Measurements from ENCODE around the gene PCDHGB2. TPM values are rescaled to one million over a fixed set of nuclear protein-coding genes. Genes with fewer than 3 reads are reported as not detected.

PCDHGB2 gene
- polyA plus RNA-seq, 3 donors, result 0.01 TPM; not detected in 2

GRCh38 chr5:141363952-141364660 lies 4.3 kb downstream of the PCDHGB2 start, which contains the start of gene PCDHGA5:
PCDHGA5 (plus strand) TSS chr5:141364162; CDS start chr5:141364331, 169 bp downstream.
- Histone ChIP-seq H2AFZ (ENCODE audit: insufficient read depth, low read depth, low read length, poor library complexity, severe bottlenecking) (no peak within 1 kb of the TSS), H3K4me1 (ENCODE audit: control insufficient read depth in 1 of 2, insufficient read depth in 2 of 2, low read length in 2 of 2) (no peaks in the 10 kb centered on the region), H3K36me3 (replicated peaks in 1 of 2; ENCODE audit: control insufficient read depth in 1 of 2, insufficient read depth in 2 of 2, low read length in 2 of 2) (no peaks in the 10 kb centered on the region), H3K27me3 (ENCODE audit: control insufficient read depth in 2 of 2, insufficient read depth in 2 of 2, low read length in 2 of 2) (peaks cover 53 to 94% of the 10 kb centered on the region in 2 donors), H3K4me2 (replicated peaks; ENCODE audit: extremely low read depth, low read length, poor library complexity, severe bottlenecking) (no peak within 1 kb of the TSS), H3K27ac (ENCODE audit: low read depth in 1 of 2, low read length in 2 of 2) (no peak within 1 kb of the TSS), H3K4me3 (replicated peaks in 1 of 3; ENCODE audit: low read depth in 2 of 3, low read length in 3 of 3) (no peak within 1 kb of the TSS), H3K9me3 (replicated peaks in 1 of 2; ENCODE audit: control insufficient read depth in 1 of 2, insufficient read depth in 1 of 2, low read length in 2 of 2) (peaks cover 55 to 72% of the 10 kb centered on the region in 2 donors), H3K79me2 (ENCODE audit: insufficient read depth, low read length) (no peaks in the 10 kb centered on the region), H4K20me1 (ENCODE audit: insufficient read depth, low read length) (no peaks in the 10 kb centered on the region), H3K9ac (ENCODE audit: insufficient read depth, low read length, poor library complexity, severe bottlenecking) (no peak within 1 kb of the TSS)
- intact Hi-C loops (cut with micrococcal nuclease), result no loop called here
- H3K4me3 Mint-ChIP-seq, result peak within 1 kb of the TSS in 1 of 2 donors; percentile 71
- H3K27ac Mint-ChIP-seq, result no peak within 1 kb of the TSS
- H3K4me1 Mint-ChIP-seq, result peaks cover 2% of the 10 kb centered on the region
- 29% methylated on average over 31 of the region's 34 CpGs for WGBS (ENCODE audit: insufficient coverage)
- H3K27me3 Mint-ChIP-seq (ENCODE audit: low read depth in 3 of 3), result peaks cover 70 to 77% (median 72%) of the 10 kb centered on the region in 3 donors
- peaks cover 43 to 80% (median 72%) of the 10 kb centered on the region in 7 donors for H3K9me3 Mint-ChIP-seq
- DNase-seq, result no peak
- H3K36me3 Mint-ChIP-seq, result peaks cover 16 to 20% of the 10 kb centered on the region in 2 donors
- TF ChIP-seq CTCF (IDR thresholded peaks at IDR 0.05), result no peak

- Mint-ChIP-seq H3K9me3 (peaks cover 41 to 79% (median 70%) of the 10 kb centered on the region in 7 donors), H3K27ac (no peak overlapping the region), H3K4me1 (peaks cover 8% of the 10 kb centered on the region), H3K4me3 (peak overlapping the region in 1 of 2 donors; percentile 71), H3K36me3 (peaks cover 11 to 14% of the 10 kb centered on the region in 2 donors), H3K27me3 (ENCODE audit: low read depth in 3 of 3) (peaks cover 70 to 80% (median 78%) of the 10 kb centered on the region in 3 donors)
- Histone ChIP-seq H2AFZ (ENCODE audit: insufficient read depth, low read depth, low read length, poor library complexity, severe bottlenecking) (no peak overlapping the region), H3K9ac (ENCODE audit: insufficient read depth, low read length, poor library complexity, severe bottlenecking) (no peak overlapping the region), H3K4me2 (replicated peaks; ENCODE audit: extremely low read depth, low read length, poor library complexity, severe bottlenecking) (no peak overlapping the region), H3K36me3 (replicated peaks in 1 of 2; ENCODE audit: control insufficient read depth in 1 of 2, insufficient read depth in 2 of 2, low read length in 2 of 2) (no peaks in the 10 kb centered on the region), H3K27ac (ENCODE audit: low read depth in 1 of 2, low read length in 2 of 2) (no peak overlapping the region), H3K4me3 (replicated peaks in 1 of 3; ENCODE audit: low read depth in 2 of 3, low read length in 3 of 3) (no peak overlapping the region), H3K27me3 (ENCODE audit: control insufficient read depth in 2 of 2, insufficient read depth in 2 of 2, low read length in 2 of 2) (peaks cover 57 to 97% of the 10 kb centered on the region in 2 donors), H4K20me1 (ENCODE audit: insufficient read depth, low read length) (no peaks in the 10 kb centered on the region), H3K79me2 (ENCODE audit: insufficient read depth, low read length) (no peaks in the 10 kb centered on the region), H3K4me1 (ENCODE audit: control insufficient read depth in 1 of 2, insufficient read depth in 2 of 2, low read length in 2 of 2) (no peaks in the 10 kb centered on the region), H3K9me3 (replicated peaks in 1 of 2; ENCODE audit: control insufficient read depth in 1 of 2, insufficient read depth in 1 of 2, low read length in 2 of 2) (peaks cover 52 to 68% of the 10 kb centered on the region in 2 donors)
- no peak for DNase-seq
- 36% methylated on average over 31 of the region's 46 CpGs for WGBS (ENCODE audit: insufficient coverage)
- no peak for TF ChIP-seq CTCF (IDR thresholded peaks at IDR 0.05)
- intact Hi-C loops (cut with micrococcal nuclease), result no loop called here
These were observed 6.5 kb downstream of the PCDHGB2 start for GRCh38 chr5:141366016-141366896.
